HCT116 (cell line): ENCODE measurements around the gene TNRC18. TPM values are rescaled to one million over a fixed set of nuclear protein-coding genes. Genes with fewer than 3 reads are reported as not detected.
"Not testable (repeated sequence)": the region's sequence is repeated elsewhere in the genome, so short reads cannot be mapped to it uniquely, and the experiment has no call there.

Experiments
- ATAC-seq: fragments of 200-7000 bp; cut with Tn5 transposase; 2 replicates; pipeline ENCODE4 v1.9.1; 2020; ENCODE audit warnings: mild to moderate bottlenecking, moderate library complexity
- BruUV-seq: library from RNA; stranded (reverse); fragments of 400-500 nt; replicated peaks from 2 replicates; lab custom pipeline; 2021; lab: Mats Ljungman, UMichigan
- CTCF ChIA-PET: fragments of 300-600 bp; sonication (Branson Sonifier 250); formaldehyde crosslinking; loops from one replicate; lab custom pipeline; 2021; ENCODE audit warnings: antibody characterized with exemption; lab: Charles Lee
- POLR2A ChIA-PET: fragments of 300-600, 350-600 bp; sonication (Branson Sonifier 250); formaldehyde crosslinking; loops from one replicate; lab custom pipeline; 2021; ENCODE audit warnings: antibody characterized with exemption; lab: Charles Lee
- RAD21 ChIA-PET, 2 experiments: fragments of 300-600 bp; sonication (Branson Sonifier 250); formaldehyde crosslinking; loops; one replicate each; lab custom pipeline; 2023; ENCODE audit warnings: low total read pairs in 2 of 2; ENCODE audit not compliant: uncharacterized antibody in 2 of 2, unreplicated experiment in 2 of 2, low non-redundant PET in 1 of 2; lab: Charles Lee
- DNase-seq: peaks from one replicate; pipeline ENCODE4 v3.0.0-alpha.2; 2010; ENCODE audit warnings: low read depth, low spot score
- H2AFZ ChIP-seq: fragments of 200-600 bp; shearing (Covaris generic), sonication (generic); 2 replicates; pipeline ENCODE4 v1.6.1; 2017; ENCODE audit warnings: low read depth, mixed run types, mixed read lengths, antibody characterized with exemption, low read length; ENCODE audit not compliant: poor library complexity, severe bottlenecking
- H3K27ac ChIP-seq: 2 replicates; pipeline ENCODE4 v1.5.1; 2012; ENCODE audit warnings: low read depth, low read length
- H3K27me3 ChIP-seq: fragments of 200-600 bp; sonication (generic); 2 replicates; pipeline ENCODE4 v1.6.1; 2016; ENCODE audit warnings: mixed run types, low read length, mixed read lengths; ENCODE audit not compliant: insufficient read depth
- H3K36me3 ChIP-seq, 2 experiments: fragments of 200-500 bp in 1 of 2; fragments of 200-600 bp in 1 of 2; sonication (Bioruptor generic) in 1 of 2; sonication (generic) in 1 of 2; 2 replicates each; pipeline versions ENCODE4 v1.5.1 to v1.6.1; 2014 to 2016; ENCODE audit warnings: low read length in 2 of 2, inconsistent platforms in 1 of 2, mixed read lengths in 1 of 2, mixed run types in 1 of 2; ENCODE audit not compliant: insufficient read depth in 2 of 2, control insufficient read depth in 1 of 2
- H3K4me1 ChIP-seq, 2 experiments: fragments of 200-600 bp in 1 of 2; sonication (generic) in 1 of 2; 2 replicates each; pipeline versions ENCODE4 v1.5.1 to v1.6.1; 2012 to 2017; ENCODE audit warnings: low read length in 2 of 2, inconsistent platforms in 1 of 2, mild to moderate bottlenecking in 1 of 2, mixed read lengths in 1 of 2, mixed run types in 1 of 2, moderate library complexity in 1 of 2; ENCODE audit not compliant: insufficient read depth in 2 of 2, control insufficient read depth in 1 of 2
- H3K4me2 ChIP-seq: fragments of 200-600 bp; sonication (generic); 2 replicates; pipeline ENCODE4 v1.6.1; 2017; ENCODE audit warnings: mixed run types, low read length, mixed read lengths
- H3K4me3 ChIP-seq, 2 experiments: fragments of 200-600 bp in 1 of 2; sonication (generic) in 1 of 2; replicated peaks in 1 of 2; 2 replicates each; pipeline ENCODE4 v1.5.1; 2011 to 2016; ENCODE audit warnings: low read length in 2 of 2, control low read depth in 1 of 2, low read depth in 1 of 2, mild to moderate bottlenecking in 1 of 2, mixed read lengths in 1 of 2, mixed run types in 1 of 2
- H3K79me2 ChIP-seq: fragments of 200-600 bp; sonication (generic); 2 replicates; pipeline ENCODE4 v1.6.1; 2017; ENCODE audit warnings: mild to moderate bottlenecking, mixed run types, low read length, moderate library complexity, mixed read lengths; ENCODE audit not compliant: insufficient read depth
- H3K9ac ChIP-seq: fragments of 200-600 bp; sonication (generic); 2 replicates; pipeline ENCODE4 v1.6.1; 2016; ENCODE audit warnings: low read length, mixed read lengths
- H3K9me2 ChIP-seq: fragments of 200-600 bp; sonication (generic), shearing (Covaris generic); 2 replicates; pipeline ENCODE4 v1.6.1; 2017; ENCODE audit warnings: mixed run types, mild to moderate bottlenecking, moderate library complexity; ENCODE audit not compliant: insufficient read depth
- H3K9me3 ChIP-seq, 2 experiments: fragments of 200-500 bp in 1 of 2; fragments of 200-600 bp in 1 of 2; sonication (Bioruptor generic) in 1 of 2; sonication (generic) in 1 of 2; 2 replicates each; pipeline ENCODE4 v1.6.1; 2014 to 2017; ENCODE audit warnings: low read length in 2 of 2, mixed read lengths in 2 of 2, inconsistent platforms in 1 of 2, low read depth in 1 of 2, mild to moderate bottlenecking in 1 of 2, mixed run types in 1 of 2, moderate library complexity in 1 of 2; ENCODE audit not compliant: control insufficient read depth in 1 of 2, insufficient read depth in 1 of 2
- H4K20me1 ChIP-seq: fragments of 200-600 bp; sonication (generic), shearing (Covaris generic); 2 replicates; pipeline ENCODE4 v1.6.1; 2017; ENCODE audit warnings: mixed run types, mild to moderate bottlenecking, moderate library complexity; ENCODE audit not compliant: insufficient read depth
- ATF3 ChIP-seq: IDR thresholded peaks from 2 replicates; pipeline ENCODE4 v1.6.1; 2012
- SIN3A ChIP-seq: IDR thresholded peaks from 2 replicates; pipeline ENCODE4 v1.6.1; 2012; ENCODE audit warnings: low read depth
- SRF ChIP-seq: IDR thresholded peaks from 2 replicates; pipeline ENCODE4 v1.6.1; 2012; ENCODE audit warnings: low read depth
- ZFX ChIP-seq: fragments of 450-650 bp; IDR thresholded peaks from 2 replicates; pipeline ENCODE4 v1.6.1; 2017
- intact Hi-C: fragments of 100-400 bp; cut with micrococcal nuclease; formaldehyde crosslinking; loops from 2 replicates; pipeline ENCODE4 v1.10.0; 2022
- total RNA-seq: library from RNA; stranded (reverse); gene quantifications from one replicate; pipeline ENCODE4 v1.2.1, GENCODE V29; 2021; ENCODE audit not compliant: unreplicated experiment

TNRC18 gene
- total RNA-seq, 1 experiment from 2014 or later, result 101 TPM

- CTCF ChIA-PET, result no interaction called here
These were observed 157.2 kb downstream of the TNRC18 start for GRCh38 chr7:5266191-5267028.

GRCh38 chr7:5265320-5266190 is 158.1 kb downstream of the TNRC18 start:
- no peak for DNase-seq
- CTCF ChIA-PET, result no interaction called here
- no peaks in the 10 kb centered on the region for H3K27me3 ChIP-seq
- POLR2A ChIA-PET, result no interaction called here
- RAD21 ChIA-PET, result no interaction called here
- no peak overlapping the region for H2AFZ ChIP-seq
- intact Hi-C loops, result no loop called here
- H3K4me2 ChIP-seq, result no peak overlapping the region
- no TSS peak for BruUV-seq
- H3K27ac ChIP-seq, result no peak overlapping the region
- H3K4me1 ChIP-seq, result peaks cover 0 to 2% of the 10 kb centered on the region in 2 experiments; a peak in 1 of 4 replicates
- no peak overlapping the region for H3K4me3 ChIP-seq
- no peak for ATAC-seq
- H3K9ac ChIP-seq, result no peak overlapping the region
- no peaks in the 10 kb centered on the region for H3K36me3 ChIP-seq
- no peaks in the 10 kb centered on the region for H3K79me2 ChIP-seq
- H3K9me3 ChIP-seq, result no peaks in the 10 kb centered on the region
- H4K20me1 ChIP-seq, result no peaks in the 10 kb centered on the region
- TF ChIP-seq SRF (no peak), ZFX (no peak), ATF3 (no peak)
- no peaks in the 10 kb centered on the region for H3K9me2 ChIP-seq

More at GRCh38 chr7:5266191-5267028, 157.2 kb downstream of the TNRC18 start:
- H3K9me3 ChIP-seq, result no peaks in the 10 kb centered on the region
- DNase-seq (no peak), ATAC-seq (peak; percentile 44; the same call in 1 of the 2 replicates)
- H3K79me2 ChIP-seq, result no peaks in the 10 kb centered on the region
- POLR2A ChIA-PET, result no interaction called here
- no peak overlapping the region for H2AFZ ChIP-seq
- no TSS peak for BruUV-seq
- TF ChIP-seq SIN3A, result no peak
- intact Hi-C loops, result no loop called here
- H3K27me3 ChIP-seq, result no peaks in the 10 kb centered on the region
- H3K9me2 ChIP-seq, result no peaks in the 10 kb centered on the region
- no peaks in the 10 kb centered on the region for H4K20me1 ChIP-seq
- no peak overlapping the region for H3K27ac ChIP-seq
- RAD21 ChIA-PET, result no interaction called here
- peaks cover 0 to 2% of the 10 kb centered on the region in 2 experiments; a peak in 1 of 4 replicates for H3K4me1 ChIP-seq
- no peak overlapping the region for H3K4me2 ChIP-seq
- no peaks in the 10 kb centered on the region for H3K36me3 ChIP-seq
- no peak overlapping the region for H3K4me3 ChIP-seq
- no peak overlapping the region for H3K9ac ChIP-seq

DNA sequence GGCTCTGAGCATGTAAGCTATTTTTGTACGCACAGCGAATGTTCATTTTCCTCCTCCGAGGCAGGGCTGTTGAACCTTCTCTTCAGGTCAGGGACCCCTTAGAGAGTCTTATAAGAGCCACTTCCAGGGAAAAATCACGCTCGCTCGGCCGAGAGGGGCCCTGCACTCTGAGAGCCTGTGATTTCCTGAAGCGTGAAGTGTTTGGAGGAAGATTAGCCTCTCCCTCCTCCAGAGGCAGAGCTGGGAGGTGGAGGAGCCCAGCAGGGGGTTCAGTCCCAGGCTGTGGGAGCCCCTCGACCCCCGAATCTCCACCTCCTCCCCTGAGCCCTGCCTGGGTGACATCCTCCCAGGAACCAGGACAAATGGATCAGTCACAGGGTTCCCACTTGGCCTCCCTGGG is 160.6 kb downstream of the TNRC18 start:
- H3K9ac ChIP-seq, H4K20me1 ChIP-seq, H3K4me1 ChIP-seq, H3K4me3 ChIP-seq, H2AFZ ChIP-seq, H3K27me3 ChIP-seq, H3K36me3 ChIP-seq, CTCF ChIA-PET, intact Hi-C loops, H3K27ac ChIP-seq, H3K9me3 ChIP-seq, RAD21 ChIA-PET, ATAC-seq, DNase-seq, H3K4me2 ChIP-seq, H3K79me2 ChIP-seq, BruUV-seq, H3K9me2 ChIP-seq, POLR2A ChIA-PET: not testable (repeated sequence)
